SK-N-MC (cell line): ENCODE data around the gene IFNA17.

Source experiments
- EZH2 ChIP-seq: fragments of 200-600 bp; sonication (generic); IDR thresholded peaks from one replicate; pipeline ENCODE4 v1.6.1; 2017; ENCODE audit warnings: antibody characterized with exemption
- POLR2AphosphoS5 ChIP-seq: IDR thresholded peaks from 2 replicates; pipeline ENCODE4 v1.6.1; 2012; ENCODE audit warnings: mild to moderate bottlenecking, low read depth, low read length, borderline replicate concordance

DNA sequence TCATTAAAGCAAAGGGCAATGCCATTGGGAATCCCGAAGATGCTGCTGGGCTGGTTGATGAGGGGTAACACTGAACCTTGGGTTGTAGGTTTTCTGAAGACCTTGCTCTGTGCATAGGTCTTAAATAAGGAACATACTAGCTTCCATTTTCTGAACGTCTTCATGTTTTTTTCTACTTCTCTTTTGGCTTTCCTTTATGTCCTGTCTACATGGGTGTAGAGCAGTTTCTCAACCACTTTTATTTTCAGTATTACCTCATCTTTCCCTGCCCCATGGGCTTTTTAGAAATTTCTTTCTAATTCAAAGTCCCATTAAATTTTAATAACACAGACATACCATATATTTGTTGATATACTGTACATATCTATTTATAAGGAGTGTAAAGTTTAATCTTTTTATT is 11.9 kb upstream of the IFNA17 start, which contains the start of gene IFNA14:
- TF ChIP-seq POLR2AphosphoS5 (no peak), EZH2 (no peak)
